CD8-positive, alpha-beta memory T cell (primary cell): ENCODE measurements around the gene PDIA5. TPM values are rescaled to one million over a fixed set of nuclear protein-coding genes. Genes with fewer than 3 reads are reported as not detected.

Experiments used
- CTCF ChIA-PET: fragments of 350-600 bp; sonication (Branson Sonifier 250); formaldehyde crosslinking; loops from one replicate; lab custom pipeline; 2021; ENCODE audit warnings: antibody characterized with exemption; lab: Charles Lee
- POLR2A ChIA-PET: fragments of 350-600 bp; sonication (Branson Sonifier 250); formaldehyde crosslinking; loops from one replicate; lab custom pipeline; 2021; ENCODE audit warnings: antibody characterized with exemption; lab: Charles Lee
- DNase-seq, 5 donors: peaks; one replicate each; pipeline versions ENCODE4 v3.0.0 to v3.0.0-alpha.2; 2020 to 2022; ENCODE audit warnings: mixed read lengths in 1 of 5
- H3K27ac ChIP-seq: one replicate; pipeline ENCODE4 v1.7.0; 2013; ENCODE audit warnings: low read depth, mild to moderate bottlenecking, low read length, moderate library complexity
- H3K27me3 ChIP-seq: 2 replicates; pipeline ENCODE4 v1.7.0; 2013; ENCODE audit warnings: low read length, mild to moderate bottlenecking; ENCODE audit not compliant: insufficient read depth, poor library complexity, severe bottlenecking
- H3K36me3 ChIP-seq: 2 replicates; pipeline ENCODE4 v1.7.0; 2013; ENCODE audit warnings: mild to moderate bottlenecking, low read length, moderate library complexity; ENCODE audit not compliant: insufficient read depth
- H3K4me1 ChIP-seq: 2 replicates; pipeline ENCODE4 v1.7.0; 2013; ENCODE audit warnings: mild to moderate bottlenecking, low read length, moderate library complexity; ENCODE audit not compliant: insufficient read depth
- H3K4me3 ChIP-seq: 2 replicates; pipeline ENCODE4 v1.7.0; 2013; ENCODE audit warnings: mild to moderate bottlenecking, low read length
- H3K9me3 ChIP-seq: 2 replicates; pipeline ENCODE4 v1.7.0; 2013; ENCODE audit warnings: mild to moderate bottlenecking, low read length
- H3K27ac Mint-ChIP-seq, 8 donors: one replicate each; pipeline ENCODE4 v1.8.0; 2020 to 2021; ENCODE audit warnings: mixed read lengths in 8 of 8, mild to moderate bottlenecking in 6 of 8, inconsistent platforms in 3 of 8, moderate library complexity in 3 of 8
- H3K27me3 Mint-ChIP-seq, 2 donors: one replicate each; pipeline ENCODE4 v1.8.0; 2020 to 2021; ENCODE audit warnings: mixed read lengths in 2 of 2, mild to moderate bottlenecking in 1 of 2, moderate library complexity in 1 of 2
- H3K36me3 Mint-ChIP-seq, 3 donors: one replicate each; pipeline ENCODE4 v1.8.0; 2020 to 2021; ENCODE audit warnings: mixed read lengths in 3 of 3, inconsistent platforms in 1 of 3, mild to moderate bottlenecking in 1 of 3
- H3K4me1 Mint-ChIP-seq, 3 donors: one replicate each; pipeline ENCODE4 v1.8.0; 2020 to 2021; ENCODE audit warnings: mixed read lengths in 3 of 3, inconsistent platforms in 1 of 3, mild to moderate bottlenecking in 1 of 3
- H3K4me3 Mint-ChIP-seq, 7 donors: one replicate each; pipeline ENCODE4 v1.8.0; 2020 to 2021; ENCODE audit warnings: mixed read lengths in 7 of 7, mild to moderate bottlenecking in 6 of 7, moderate library complexity in 4 of 7, inconsistent platforms in 2 of 7
- H3K9me3 Mint-ChIP-seq, 5 donors: one replicate each; pipeline ENCODE4 v1.8.0; 2020 to 2022; ENCODE audit warnings: mixed read lengths in 5 of 5, mild to moderate bottlenecking in 3 of 5, moderate library complexity in 2 of 5, inconsistent platforms in 1 of 5
- polyA plus RNA-seq: library from polyadenylated mRNA; unstranded; fragments of 300-500 nt; fragmentation: Illumina TruSeq; gene quantifications from one replicate; pipeline ENCODE4 v1.2.3, GENCODE V29; 2021
- total RNA-seq, 2 experiments: library from RNA; stranded (reverse); gene quantifications; one replicate each; pipeline ENCODE4 v1.2.3, GENCODE V29; 2021

PDIA5 gene
- total and polyA plus RNA-seq, 3 experiments from 2014 or later = 4.4 to 18.2 (median 12.7) TPM

- Histone ChIP-seq H3K4me3 (no peak overlapping the region), H3K36me3 (no peaks in the 10 kb centered on the region), H3K9me3 (no peaks in the 10 kb centered on the region), H3K27ac (no peak overlapping the region), H3K4me1 (peaks cover 5% of the 10 kb centered on the region), H3K27me3 (peaks cover 45% of the 10 kb centered on the region)
- POLR2A ChIA-PET = no interaction called here
- DNase-seq = peak in 1 of 5 donors; percentile 1
- Mint-ChIP-seq H3K27ac (peak overlapping the region in 1 of 8 donors; percentile 12), H3K36me3 (peaks cover 0 to 3% (median 0%) of the 10 kb centered on the region in 3 donors), H3K9me3 (no peaks in the 10 kb centered on the region), H3K27me3 (peaks cover 55 to 64% of the 10 kb centered on the region in 2 donors), H3K4me3 (peak overlapping the region; percentile 43 to 78 (median 64)), H3K4me1 (peaks cover 13 to 24% (median 15%) of the 10 kb centered on the region in 3 donors)
- CTCF ChIA-PET = interaction anchor here (1.2 kb wide), 1 partner anchor 19 kb away, joined by 3 read pairs; no protein-coding TSS in a partner anchor
These were observed 40.9 kb upstream of the PDIA5 start for GRCh38 chr3:123025642-123026521.

- Histone ChIP-seq H3K36me3 (no peaks in the 10 kb centered on the region), H3K27ac (no peak overlapping the region), H3K9me3 (no peaks in the 10 kb centered on the region), H3K27me3 (peaks cover 46% of the 10 kb centered on the region), H3K4me3 (peak overlapping the region; percentile 47), H3K4me1 (peaks cover 5% of the 10 kb centered on the region)
- Mint-ChIP-seq H3K27me3 (peaks cover 46 to 56% of the 10 kb centered on the region in 2 donors), H3K36me3 (peaks cover 0 to 3% (median 0%) of the 10 kb centered on the region in 3 donors), H3K27ac (no peak overlapping the region), H3K4me3 (peak overlapping the region; percentile 37 to 80 (median 73)), H3K4me1 (peaks cover 13 to 24% (median 15%) of the 10 kb centered on the region in 3 donors), H3K9me3 (no peaks in the 10 kb centered on the region)
- CTCF ChIA-PET = interaction anchor here (1.5 to 2.5 kb wide), 5 partner anchors 10 to 1480 kb away, joined by 4 to 13 read pairs (median 8); partner anchors contain the start of gene POLQ
- POLR2A ChIA-PET = no interaction called here
- DNase-seq = peak in 1 of 5 donors; percentile 3
These were observed 40.1 kb upstream of the PDIA5 start for GRCh38 chr3:123026565-123027291.

- no peaks in the 10 kb centered on the region for H3K36me3 ChIP-seq
- peak within 1 kb of the TSS; percentile 47 for H3K4me3 ChIP-seq
- Mint-ChIP-seq H3K27me3 (peaks cover 38 to 54% of the 10 kb centered on the region in 2 donors), H3K9me3 (no peaks in the 10 kb centered on the region), H3K4me1 (peaks cover 13 to 24% (median 15%) of the 10 kb centered on the region in 3 donors), H3K4me3 (peak within 1 kb of the TSS; percentile 73 to 87 (median 83)), H3K36me3 (peaks cover 0 to 3% (median 0%) of the 10 kb centered on the region in 3 donors), H3K27ac (peak within 1 kb of the TSS in 3 of 8 donors; percentile 1 to 24 (median 4))
- no peaks in the 10 kb centered on the region for H3K9me3 ChIP-seq
- POLR2A ChIA-PET = interaction anchor here (0.7 kb wide), 1 partner anchor 1277 kb away, joined by 3 read pairs; no protein-coding TSS in a partner anchor
- H3K27ac ChIP-seq = no peak within 1 kb of the TSS
- peaks cover 5% of the 10 kb centered on the region for H3K4me1 ChIP-seq
- DNase-seq = peak in 1 of 5 donors; percentile 12
- H3K27me3 ChIP-seq = peaks cover 46% of the 10 kb centered on the region
- CTCF ChIA-PET = interaction anchor here (0.6 to 2.5 kb wide), 10 partner anchors 9 to 1481 kb away, joined by 3 to 13 read pairs (median 4); partner anchors contain the start of genes FAM162A and POLQ
These were observed 39.3 kb upstream of the PDIA5 start, which contains the start of gene SEMA5B for GRCh38 chr3:123027292-123028232. SEMA5B (minus strand) TSS chr3:123027763; CDS start chr3:122961263, 66,500 bp downstream.

GRCh38 chr3:123028233-123028828, 38.5 kb upstream of the PDIA5 start:
- H3K9me3 Mint-ChIP-seq = no peaks in the 10 kb centered on the region
- H3K27ac Mint-ChIP-seq = peak overlapping the region in 3 of 8 donors; percentile 1 to 24 (median 4)
- peak overlapping the region; percentile 47 for H3K4me3 ChIP-seq
- no peaks in the 10 kb centered on the region for H3K36me3 ChIP-seq
- peaks cover 5% of the 10 kb centered on the region for H3K4me1 ChIP-seq
- H3K27me3 Mint-ChIP-seq = peaks cover 38 to 50% of the 10 kb centered on the region in 2 donors
- no peak overlapping the region for H3K27ac ChIP-seq
- peak overlapping the region; percentile 73 to 87 (median 83) for H3K4me3 Mint-ChIP-seq
- DNase-seq = peak in 2 of 5 donors; percentile 19 to 23
- H3K27me3 ChIP-seq = peaks cover 46% of the 10 kb centered on the region
- POLR2A ChIA-PET = no interaction called here
- H3K4me1 Mint-ChIP-seq = peaks cover 13 to 24% (median 15%) of the 10 kb centered on the region in 3 donors
- CTCF ChIA-PET = interaction anchor here (0.6 to 2.5 kb wide), 11 partner anchors 8 to 1482 kb away, joined by 3 to 13 read pairs (median 4); partner anchors contain the start of genes FAM162A and POLQ
- H3K36me3 Mint-ChIP-seq = peaks cover 0 to 3% (median 0%) of the 10 kb centered on the region in 3 donors
- no peaks in the 10 kb centered on the region for H3K9me3 ChIP-seq

GRCh38 chr3:123031051-123031450, 35.8 kb upstream of the PDIA5 start:
- CTCF ChIA-PET = interaction anchor here (1.3 to 2.5 kb wide), 3 partner anchors 10 to 275 kb away, joined by 3 to 11 read pairs (median 5); no protein-coding TSS in a partner anchor
- Mint-ChIP-seq H3K27me3 (peaks cover 32 to 44% of the 10 kb centered on the region in 2 donors), H3K36me3 (no peaks in the 10 kb centered on the region), H3K9me3 (no peaks in the 10 kb centered on the region), H3K4me3 (no peak overlapping the region), H3K4me1 (peaks cover 9 to 18% (median 9%) of the 10 kb centered on the region in 3 donors), H3K27ac (no peak overlapping the region)
- Histone ChIP-seq H3K4me1 (peaks cover 5% of the 10 kb centered on the region), H3K9me3 (no peaks in the 10 kb centered on the region), H3K4me3 (no peak overlapping the region), H3K36me3 (no peaks in the 10 kb centered on the region), H3K27me3 (peaks cover 42% of the 10 kb centered on the region), H3K27ac (no peak overlapping the region)
- POLR2A ChIA-PET = no interaction called here
- no peak for DNase-seq

- no peak overlapping the region for H3K4me3 ChIP-seq
- peaks cover 8 to 9% (median 8%) of the 10 kb centered on the region in 3 donors for H3K4me1 Mint-ChIP-seq
- H3K27ac Mint-ChIP-seq = no peak overlapping the region
- DNase-seq = no peak
- no peak overlapping the region for H3K27ac ChIP-seq
- H3K9me3 ChIP-seq = no peaks in the 10 kb centered on the region
- H3K27me3 Mint-ChIP-seq = peaks cover 34 to 37% of the 10 kb centered on the region in 2 donors
- H3K9me3 Mint-ChIP-seq = no peaks in the 10 kb centered on the region
- ChIA-PET CTCF (interaction anchor here (1.7 to 2.5 kb wide), 2 partner anchors 11 to 276 kb away, joined by 5 to 11 read pairs; no protein-coding TSS in a partner anchor), POLR2A (interaction anchor here (0.6 kb wide), 1 partner anchor 79 kb away, joined by 3 read pairs; no protein-coding TSS in a partner anchor)
- no peaks in the 10 kb centered on the region for H3K36me3 ChIP-seq
- no peaks in the 10 kb centered on the region for H3K36me3 Mint-ChIP-seq
- peaks cover 5% of the 10 kb centered on the region for H3K4me1 ChIP-seq
- no peak overlapping the region for H3K4me3 Mint-ChIP-seq
- H3K27me3 ChIP-seq = peaks cover 43% of the 10 kb centered on the region
These were observed 34.8 kb upstream of the PDIA5 start for GRCh38 chr3:123032057-123032456.
